Smooth muscle cell (in vitro differentiated cells): ENCODE results near the gene OASL. TPM values are rescaled to one million over a fixed set of nuclear protein-coding genes. Genes with fewer than 3 reads are reported as not detected.

Experiments
- DNase-seq: peaks from one replicate; lab custom pipeline; 2025; ENCODE audit not compliant: unreplicated experiment; lab: John Stamatoyannopoulos, UW
- H2AFZ ChIP-seq: fragments of 200-600 bp; sonication (generic); 2 replicates; pipeline ENCODE4 v1.6.0; 2016; ENCODE audit warnings: antibody characterized with exemption, low read depth, mild to moderate bottlenecking
- H3F3A ChIP-seq: fragments of 200-600 bp; sonication (generic); 2 replicates; pipeline ENCODE4 v1.6.0; 2017; ENCODE audit warnings: antibody characterized with exemption, low read depth
- H3K27ac ChIP-seq: fragments of 200-600 bp; sonication (generic); 2 replicates; pipeline ENCODE4 v1.5.1; 2016; ENCODE audit warnings: low read depth, mild to moderate bottlenecking
- H3K27me3 ChIP-seq: fragments of 200-600 bp; sonication (generic); 2 replicates; pipeline ENCODE4 v1.6.1; 2016; ENCODE audit warnings: low read depth, mild to moderate bottlenecking
- H3K36me3 ChIP-seq: fragments of 200-600 bp; sonication (generic); 2 replicates; pipeline ENCODE4 v1.5.1; 2016; ENCODE audit warnings: low read depth
- H3K4me1 ChIP-seq: fragments of 200-600 bp; sonication (generic); 2 replicates; pipeline ENCODE4 v1.5.1; 2016; ENCODE audit warnings: low read depth
- H3K4me2 ChIP-seq: fragments of 200-600 bp; sonication (generic); 2 replicates; pipeline ENCODE4 v1.6.0; 2016; ENCODE audit warnings: mild to moderate bottlenecking
- H3K4me3 ChIP-seq: fragments of 200-600 bp; sonication (generic); 2 replicates; pipeline ENCODE4 v1.5.1; 2016; ENCODE audit warnings: mild to moderate bottlenecking
- H3K79me2 ChIP-seq: fragments of 200-600 bp; sonication (generic); 2 replicates; pipeline ENCODE4 v1.6.0; 2016; ENCODE audit warnings: low read depth, mild to moderate bottlenecking
- H3K9ac ChIP-seq: fragments of 200-600 bp; sonication (generic); 2 replicates; pipeline ENCODE4 v1.6.0; 2016; ENCODE audit warnings: low read depth
- H3K9me3 ChIP-seq: fragments of 200-600 bp; sonication (generic); replicated peaks from 2 replicates; pipeline ENCODE4 v1.5.1; 2016; ENCODE audit warnings: low read depth
- H4K20me1 ChIP-seq: fragments of 200-600 bp; sonication (generic); 2 replicates; pipeline ENCODE4 v1.6.0; 2016; ENCODE audit warnings: low read depth
- CTCF ChIP-seq: fragments of 200-600 bp; sonication (generic); IDR thresholded peaks from 2 replicates; pipeline ENCODE4 v1.5.1; 2017; ENCODE audit warnings: borderline replicate concordance, mild to moderate bottlenecking, antibody characterized with exemption; ENCODE audit not compliant: insufficient read depth, poor library complexity, severe bottlenecking
- WGBS: methylation state at CpG from one replicate; pipeline ENCODE4 v1.1.7; 2016; ENCODE audit warnings: low lambda C conversion rate; 5-methylcytosine and 5-hydroxymethylcytosine counted together
- polyA plus RNA-seq: library from polyadenylated mRNA; unstranded; fragments of >200 nt; fragmentation: Nextera tagmentation; extraction: Ambion mirVana; gene quantifications from 2 replicates; pipeline ENCODE4 v1.2.1, GENCODE V29; 2016
- small RNA-seq: library from RNA; depleted of rRNA; stranded (forward); fragments of <200 nt; gene quantifications from one replicate; pipeline ENCODE3, GENCODE V24; 2014
- total RNA-seq: library from RNA; depleted of rRNA; stranded (reverse); fragments of >200 nt; gene quantifications from 2 replicates; pipeline ENCODE4 v1.2.3, GENCODE V29; 2014

OASL gene
- total and polyA plus RNA-seq, 2 experiments from 2014 or later = not detected

DNA sequence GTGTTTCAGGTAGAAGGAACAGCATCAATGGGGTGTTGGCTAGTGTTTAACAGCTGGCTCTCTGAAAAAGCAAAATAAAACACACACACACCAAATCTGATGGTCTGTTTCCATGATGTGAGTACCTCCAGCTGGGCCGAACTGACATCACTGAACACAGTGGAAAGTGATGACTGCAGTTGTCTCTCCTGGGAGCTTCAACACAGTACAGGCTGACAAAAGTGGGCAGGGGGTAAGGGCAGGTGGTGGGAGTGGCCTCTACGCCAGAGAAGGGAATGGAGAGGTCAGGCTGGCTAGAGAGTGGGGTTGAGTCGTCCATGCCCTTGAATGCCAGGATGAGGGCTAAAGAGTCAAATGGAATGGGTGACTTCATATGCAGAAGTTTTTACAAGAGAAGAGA is 68.7 kb downstream of the OASL start:
- Histone ChIP-seq H3K27me3 (no peaks in the 10 kb centered on the region), H4K20me1 (no peaks in the 10 kb centered on the region), H3K4me1 (no peaks in the 10 kb centered on the region), H3K9ac (no peak overlapping the region), H2AFZ (no peak overlapping the region), H3K27ac (no peak overlapping the region), H3K79me2 (no peaks in the 10 kb centered on the region), H3K4me2 (no peak overlapping the region), H3K9me3 (no peaks in the 10 kb centered on the region), H3F3A (no peaks in the 10 kb centered on the region), H3K36me3 (no peaks in the 10 kb centered on the region), H3K4me3 (no peak overlapping the region)
- TF ChIP-seq CTCF = no peak
- 89% methylated on average over 3 of the region's 3 CpGs for WGBS
- no peak for DNase-seq

Small RNAs within 50 kb of the gene (small RNA-seq; reads per million reads assigned to genes)
- not detected for gene AC079602.2

Other genes starting within 250 kb of the OASL start
- gene SPPL3, start 134.9 kb downstream of the OASL start, total RNA-seq = 14.7 and 27.0 TPM in 2 replicates
- gene SPPL3, start 134.9 kb downstream of the OASL start, polyA plus RNA-seq = 22.5 and 41.1 TPM in 2 replicates
- gene HNF1A, start 60.7 kb downstream of the OASL start, total RNA-seq = 0.09 TPM in 1 of 2 replicates, not detected in the other
- gene HNF1A, start 60.7 kb downstream of the OASL start, polyA plus RNA-seq = not detected in 2 replicates
- 9.4 and 11.0 TPM in 2 replicates for gene C12orf43, start 22.8 kb downstream of the OASL start, total RNA-seq
- gene C12orf43, start 22.8 kb downstream of the OASL start, polyA plus RNA-seq = 14.1 and 14.6 TPM in 2 replicates
- 0.72 and 1.1 TPM in 2 replicates for gene P2RX7, start 93.6 kb upstream of the OASL start, total RNA-seq
- gene P2RX7, start 93.6 kb upstream of the OASL start, polyA plus RNA-seq = 0.64 and 1.6 TPM in 2 replicates
- 18.1 and 32.2 TPM in 2 replicates for gene P2RX4, start 170.9 kb upstream of the OASL start, total RNA-seq
- 16.8 and 20.6 TPM in 2 replicates for gene P2RX4, start 170.9 kb upstream of the OASL start, polyA plus RNA-seq